ENCODE measurements around the gene CYP3A5.
"Not testable (repeated sequence)": the region's sequence is repeated elsewhere in the genome, so short reads cannot be mapped to it uniquely, and the experiment has no call there.

The CYP3A5 gene

GRCh38 chr7:99685129-99685758, 5.4 kb upstream of the CYP3A5 start:
- DNase-seq, result no peak

GRCh38 chr7:99679032-99679399, 780 bp downstream of the CYP3A5 start:
- DNase-seq, result no peak

- no peak for DNase-seq
Measured at GRCh38 chr7:99677648-99678045, 2.1 kb downstream of the CYP3A5 start.

DNA sequence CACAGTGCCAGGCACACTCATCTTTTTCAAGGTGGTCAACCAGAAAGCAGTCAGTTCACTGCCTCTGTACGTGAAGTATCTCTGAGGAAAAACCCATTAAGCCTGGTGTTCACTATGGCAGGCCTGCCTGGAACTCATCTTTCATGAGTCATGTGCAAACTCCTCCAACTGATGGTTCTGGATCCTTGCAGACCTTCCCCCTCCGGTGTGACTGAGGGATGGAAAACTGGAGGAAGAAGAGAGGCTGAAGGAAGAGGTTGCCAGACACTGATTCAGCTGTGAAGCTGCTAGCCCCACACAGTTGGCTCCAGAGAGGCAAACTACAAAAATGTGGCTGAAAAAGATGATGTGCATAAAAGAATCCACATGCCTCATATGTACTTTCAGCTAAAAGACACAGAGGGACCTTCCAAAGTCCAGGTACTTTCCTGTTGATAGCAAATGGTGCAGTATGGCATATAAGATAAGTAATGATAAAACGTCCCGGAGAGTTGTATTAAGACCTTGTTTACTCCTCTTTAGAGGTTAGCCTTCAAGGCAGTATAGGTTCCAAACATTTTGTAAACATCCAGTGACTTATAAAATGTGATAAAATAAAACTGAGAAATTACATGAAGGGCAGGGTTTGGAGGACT, 2.7 kb downstream of the CYP3A5 start:
- DNase-seq, result no peak

DNA sequence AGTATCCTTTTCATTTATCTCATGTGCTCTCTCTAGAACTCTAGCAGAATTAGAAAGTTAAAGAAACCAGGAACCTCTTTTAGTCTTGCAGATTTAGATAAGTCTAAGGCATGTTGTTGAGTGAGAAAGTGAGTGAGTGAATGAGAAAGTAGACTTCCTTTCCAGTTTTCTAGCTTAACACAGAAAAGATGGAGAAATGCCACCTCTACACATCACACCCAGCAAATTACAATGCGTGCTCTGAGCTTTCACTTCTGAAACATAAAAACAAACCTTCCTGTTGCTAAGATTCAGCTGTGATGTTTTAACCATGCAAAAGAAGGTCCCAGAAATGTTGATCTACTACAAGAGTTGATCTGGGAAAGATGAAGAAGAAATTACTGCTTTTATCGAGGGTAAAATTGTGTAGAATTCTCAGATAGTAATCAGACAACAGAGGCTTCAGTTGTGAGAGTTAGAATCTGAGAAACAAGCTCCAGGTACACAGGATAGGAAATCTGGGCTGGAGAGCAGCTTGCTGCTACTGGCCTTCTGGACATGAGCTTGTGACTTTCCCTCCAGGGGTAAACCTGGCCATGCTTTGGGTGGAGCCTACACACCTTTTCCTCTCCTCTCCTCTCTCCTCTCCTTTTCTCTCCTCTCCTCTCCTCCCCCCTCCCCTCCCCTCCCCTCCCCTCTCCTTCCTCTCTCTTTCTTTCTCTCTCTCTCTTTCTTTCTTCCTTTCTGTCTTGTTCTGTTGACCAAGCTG, 4.6 kb downstream of the CYP3A5 start:
- no peak for DNase-seq

- no peak for DNase-seq
Measured at GRCh38 chr7:99672573-99672972, 7.2 kb downstream of the CYP3A5 start.

GRCh38 chr7:99669782-99670181, 10.0 kb downstream of the CYP3A5 start:
- no peak for DNase-seq

DNA sequence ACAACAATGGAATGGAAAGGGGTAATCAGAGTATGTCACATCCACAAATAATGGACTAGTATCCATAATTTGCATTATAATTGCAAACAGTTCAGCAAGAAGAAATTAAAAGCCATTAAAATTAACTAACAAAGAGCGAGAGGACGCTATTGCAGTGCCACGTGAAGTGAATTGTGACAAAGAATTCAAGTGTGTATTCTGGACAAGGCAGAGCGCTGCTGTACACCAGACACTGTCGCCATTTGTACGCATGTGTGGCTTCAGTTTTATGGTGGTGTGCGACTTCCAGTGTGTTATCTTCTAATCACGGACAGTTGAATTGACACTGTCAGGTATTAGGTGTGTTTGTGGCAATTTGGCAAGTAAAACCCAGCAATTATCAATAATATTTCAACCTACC, 11.3 kb downstream of the CYP3A5 start:
- DNase-seq, result no peak

DNA sequence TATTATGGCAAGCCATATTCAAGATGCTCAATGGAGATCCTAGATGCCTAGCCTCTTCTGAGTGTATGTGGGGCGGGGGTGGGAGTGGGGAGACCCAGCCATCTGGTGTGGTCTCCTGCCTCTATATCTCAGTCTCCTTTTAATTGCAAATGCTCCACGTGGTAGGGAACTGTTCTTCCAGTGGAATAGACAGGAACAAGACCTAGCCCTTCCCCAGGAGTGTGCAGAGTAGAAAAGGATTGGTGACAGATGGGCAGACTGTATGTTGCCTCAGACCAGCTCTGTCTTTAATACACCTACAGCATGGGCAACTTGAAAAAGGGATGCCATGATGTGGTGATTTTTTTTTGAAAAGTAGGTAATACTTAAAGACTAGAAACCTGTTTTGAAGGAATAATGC, 12.6 kb downstream of the CYP3A5 start:
- DNase-seq, result no peak

- no peak for DNase-seq
Measured at GRCh38 chr7:99666013-99666395, 13.8 kb downstream of the CYP3A5 start.

- DNase-seq, result no peak
Measured at GRCh38 chr7:99665312-99666012, 14.3 kb downstream of the CYP3A5 start.

DNA sequence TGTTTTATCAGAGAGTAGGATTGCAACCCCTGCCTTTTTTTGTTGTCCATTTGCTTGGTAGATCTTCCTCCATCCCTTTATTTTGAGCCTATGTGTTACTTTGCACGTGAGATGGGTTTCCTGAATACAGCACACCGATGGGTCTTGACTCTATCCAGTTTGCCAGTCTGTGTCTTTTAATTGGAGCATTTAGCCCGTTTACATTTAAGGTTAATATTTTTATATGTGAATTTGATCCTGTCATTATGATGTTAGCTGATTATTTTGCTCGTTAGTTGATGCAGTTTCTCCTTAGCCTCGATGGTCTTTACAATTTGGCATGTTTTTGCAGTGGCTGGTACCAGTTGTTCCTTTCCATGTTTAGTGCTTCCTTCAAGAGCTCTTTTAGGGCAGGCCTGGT, 21.9 kb downstream of the CYP3A5 start:
- not testable (repeated sequence) for DNase-seq

DNA sequence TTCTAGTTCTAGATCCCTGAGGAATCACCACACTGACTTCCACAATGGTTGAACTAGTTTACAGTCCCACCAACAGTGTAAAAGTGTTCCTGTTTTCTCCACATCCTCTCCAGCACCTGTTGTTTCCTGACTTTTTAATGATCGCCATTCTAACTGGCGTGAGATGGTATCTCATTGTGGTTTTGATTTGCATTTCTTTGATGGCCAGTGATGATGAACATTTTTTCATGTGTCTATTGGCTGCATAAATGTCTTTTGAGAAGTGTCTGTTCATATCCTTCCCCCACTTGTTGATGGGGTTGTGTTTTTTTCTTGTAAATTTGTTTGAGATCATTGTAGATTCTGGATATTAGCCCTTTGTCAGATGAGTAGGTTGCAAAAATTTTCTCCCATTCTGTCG, 25.2 kb downstream of the CYP3A5 start:
- DNase-seq, result not testable (repeated sequence)

DNA sequence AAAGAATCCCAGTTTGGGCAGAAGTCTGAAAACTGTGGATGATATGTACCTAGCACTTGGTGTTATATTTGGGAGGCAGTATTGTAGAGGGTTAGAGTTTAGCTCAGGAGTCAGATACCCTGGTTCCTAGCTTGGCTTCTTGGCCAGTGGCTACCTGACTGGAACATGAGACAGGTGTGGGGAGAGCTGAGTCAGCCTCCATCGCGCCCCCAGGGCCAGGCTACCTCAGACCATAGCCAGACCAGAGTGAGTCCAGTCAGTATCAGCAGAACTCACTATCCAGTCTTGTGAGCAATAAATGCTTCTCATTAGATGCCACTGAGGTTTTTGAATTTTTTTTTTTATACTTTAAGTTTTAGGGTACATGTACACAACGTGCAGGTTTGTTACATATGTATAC, 26.0 kb downstream of the CYP3A5 start:
- DNase-seq, result no peak

GRCh38 chr7:99653269-99653668, 26.5 kb downstream of the CYP3A5 start:
- not testable (repeated sequence) for DNase-seq

- no peak for DNase-seq
Measured at GRCh38 chr7:99652671-99653070, 27.1 kb downstream of the CYP3A5 start.

DNA sequence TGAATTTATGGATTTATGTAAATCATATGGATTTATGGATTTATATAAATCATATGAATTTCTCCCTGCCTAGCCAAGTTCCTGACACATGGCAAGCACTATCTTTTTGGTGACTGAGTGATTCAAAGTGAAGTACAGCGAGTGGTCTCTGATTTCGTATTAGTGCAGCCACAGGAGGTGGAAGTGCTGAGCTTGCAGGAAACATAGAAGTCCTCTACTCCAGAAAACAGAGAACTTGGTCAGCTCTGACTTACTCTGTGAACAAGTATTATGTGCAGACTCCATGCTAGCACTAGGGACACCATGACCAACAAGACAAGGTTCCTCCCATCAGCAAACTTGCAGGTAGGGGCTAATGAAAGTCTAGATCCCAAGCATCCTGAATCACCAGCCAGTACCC, 28.5 kb downstream of the CYP3A5 start:
- no peak for DNase-seq

- DNase-seq, result no peak
Measured at GRCh38 chr7:99648843-99649242, 31.0 kb downstream of the CYP3A5 start.

DNA sequence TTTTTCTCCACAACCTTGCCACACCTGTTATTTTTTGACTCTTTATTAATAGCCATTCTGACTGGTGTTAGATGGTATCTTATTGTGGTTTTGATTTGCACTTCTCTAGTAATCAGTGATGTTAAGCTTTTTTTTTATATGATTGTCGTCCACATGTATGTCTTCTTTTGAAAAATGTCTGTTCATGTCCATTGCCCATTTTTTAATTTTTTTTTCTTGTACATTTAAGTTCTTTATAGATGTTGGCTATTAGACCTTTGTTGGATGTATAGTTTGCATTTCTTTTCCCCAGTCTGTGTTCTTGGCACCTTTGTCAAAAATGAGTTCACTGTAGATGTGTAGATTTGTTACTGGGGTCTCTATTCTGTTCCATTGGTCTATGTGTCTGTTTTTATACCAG, 34.2 kb downstream of the CYP3A5 start:
- no peak for DNase-seq

- no peak for DNase-seq
Measured at GRCh38 chr7:99644431-99644830, 35.4 kb downstream of the CYP3A5 start.

GRCh38 chr7:99643464-99643863, 36.3 kb downstream of the CYP3A5 start:
- no peak for DNase-seq

DNA sequence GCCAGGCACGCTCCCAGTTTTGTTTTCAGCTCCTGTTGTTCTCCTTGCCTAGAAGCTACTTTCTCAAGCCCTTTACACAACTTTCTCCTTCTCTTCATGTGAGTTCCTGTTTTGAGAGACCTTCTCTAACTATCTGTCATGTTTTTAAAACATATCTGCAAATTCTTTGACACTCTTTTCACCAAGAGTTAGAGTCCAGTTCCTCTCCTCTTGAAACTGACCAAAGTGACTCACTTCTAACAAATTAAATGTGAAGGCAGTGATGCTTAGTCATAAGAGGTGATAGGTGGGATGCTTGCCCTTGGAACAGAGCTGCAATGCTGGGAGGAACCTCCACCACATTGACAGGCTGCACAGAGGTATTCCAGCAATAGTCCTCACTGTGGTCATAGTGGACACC, 37.8 kb downstream of the CYP3A5 start:
- DNase-seq, result no peak

DNA sequence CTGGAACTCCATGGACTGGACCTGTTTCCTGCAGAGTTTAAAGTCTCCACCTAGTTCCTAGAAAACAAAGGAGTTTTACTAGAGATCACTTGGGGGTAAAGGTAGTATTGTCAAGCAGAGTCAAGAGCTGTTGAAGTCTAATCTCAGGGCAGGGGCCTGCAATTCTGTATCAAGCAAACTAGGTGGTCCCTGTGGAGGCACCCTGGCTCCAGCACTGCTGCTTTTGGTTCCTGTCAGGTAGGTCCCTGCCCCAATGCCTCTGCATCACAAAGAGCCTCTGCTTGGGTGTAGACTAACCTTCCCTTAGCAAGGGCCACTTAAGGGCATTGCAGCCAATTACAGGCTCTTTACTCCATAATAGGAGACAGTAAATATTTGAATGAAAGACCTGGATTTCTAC, 40.5 kb downstream of the CYP3A5 start:
- no peak for DNase-seq

- no peak for DNase-seq
Measured at GRCh38 chr7:99638731-99639130, 41.1 kb downstream of the CYP3A5 start.
